GM19193 (cell line): Measurements from ENCODE around the gene CELF4.

Experiments used
- POLR2A ChIP-seq: IDR thresholded peaks from 4 replicates; pipeline ENCODE4 v1.6.1; 2011; ENCODE audit not compliant: insufficient read depth, insufficient read length; ENCODE audit errors: extremely low read depth

Gene CELF4

GRCh38 chr18:37543321-37543720, 22.3 kb downstream of the CELF4 start:
- no peak for TF ChIP-seq POLR2A

- no peak for TF ChIP-seq POLR2A
Measured at GRCh38 chr18:37541517-37541916, 24.1 kb downstream of the CELF4 start.

- TF ChIP-seq POLR2A, result no peak
Measured at GRCh38 chr18:37540424-37541138, 25.0 kb downstream of the CELF4 start.

GRCh38 chr18:37539236-37539635, 26.4 kb downstream of the CELF4 start:
- TF ChIP-seq POLR2A, result no peak

- no peak for TF ChIP-seq POLR2A
Measured at GRCh38 chr18:37538526-37539205, 26.9 kb downstream of the CELF4 start.

- TF ChIP-seq POLR2A, result no peak
Measured at GRCh38 chr18:37537868-37538525, 27.6 kb downstream of the CELF4 start.

GRCh38 chr18:37536656-37537055, 28.9 kb downstream of the CELF4 start:
- TF ChIP-seq POLR2A, result no peak

GRCh38 chr18:37535968-37536367, 29.6 kb downstream of the CELF4 start:
- no peak for TF ChIP-seq POLR2A

GRCh38 chr18:37534627-37535026, 31.0 kb downstream of the CELF4 start:
- TF ChIP-seq POLR2A, result no peak

- TF ChIP-seq POLR2A, result no peak
Measured at GRCh38 chr18:37533647-37534584, 31.7 kb downstream of the CELF4 start.

GRCh38 chr18:37532917-37533316, 32.7 kb downstream of the CELF4 start:
- TF ChIP-seq POLR2A, result no peak

- TF ChIP-seq POLR2A, result no peak
Measured at GRCh38 chr18:37529863-37530262, 35.7 kb downstream of the CELF4 start.

GRCh38 chr18:37529296-37529695, 36.3 kb downstream of the CELF4 start:
- TF ChIP-seq POLR2A, result no peak

GRCh38 chr18:37527395-37527794, 38.2 kb downstream of the CELF4 start:
- TF ChIP-seq POLR2A, result no peak

GRCh38 chr18:37525262-37525585, 40.4 kb downstream of the CELF4 start:
- TF ChIP-seq POLR2A, result no peak
